Activated CD8-positive, alpha-beta memory T cell treated with anti-CD3 and anti-CD28 coated beads, Interleukin-2, amount 50 U/mL, for 1 hour (primary cell): ENCODE results near the gene U2AF1.
"Not testable (repeated sequence)": the region's sequence is repeated elsewhere in the genome, so short reads cannot be mapped to it uniquely, and the experiment has no call there.

Experiments
- DNase-seq: peaks from one replicate; pipeline ENCODE4 v3.0.0-alpha.2; 2020; ENCODE audit errors: extremely low read depth

U2AF1 gene

GRCh38 chr21:43076643-43077042, 30.7 kb downstream of the U2AF1 start:
- not testable (repeated sequence) for DNase-seq

- DNase-seq: not testable (repeated sequence)
These were observed 31.2 kb downstream of the U2AF1 start for GRCh38 chr21:43076023-43076637.

- DNase-seq: not testable (repeated sequence)
These were observed 32.0 kb downstream of the U2AF1 start, which contains the start of gene CBS for GRCh38 chr21:43075170-43076022. Gene CBS (minus strand): TSS chr21:43075835. CDS start chr21:43072193, 3,642 bp downstream.

- not testable (repeated sequence) for DNase-seq
These were observed 32.8 kb downstream of the U2AF1 start for GRCh38 chr21:43074401-43075169.

- not testable (repeated sequence) for DNase-seq
These were observed 34.6 kb downstream of the U2AF1 start for GRCh38 chr21:43072742-43073141.

GRCh38 chr21:43069682-43070081, 37.7 kb downstream of the U2AF1 start:
- not testable (repeated sequence) for DNase-seq

GRCh38 chr21:43068065-43068464, 39.3 kb downstream of the U2AF1 start:
- DNase-seq: not testable (repeated sequence)

- DNase-seq: not testable (repeated sequence)
These were observed 40.7 kb downstream of the U2AF1 start for GRCh38 chr21:43066690-43067089.

GRCh38 chr21:43065991-43066390, 41.4 kb downstream of the U2AF1 start:
- DNase-seq: not testable (repeated sequence)

- DNase-seq: not testable (repeated sequence)
These were observed 43.0 kb downstream of the U2AF1 start for GRCh38 chr21:43064265-43064917.

GRCh38 chr21:43062955-43063664, 44.3 kb downstream of the U2AF1 start:
- not testable (repeated sequence) for DNase-seq

GRCh38 chr21:43053112-43053511, 54.3 kb downstream of the U2AF1 start:
- DNase-seq: not testable (repeated sequence)

- not testable (repeated sequence) for DNase-seq
These were observed 61.2 kb downstream of the U2AF1 start for GRCh38 chr21:43045876-43046821.

- not testable (repeated sequence) for DNase-seq
These were observed 62.0 kb downstream of the U2AF1 start for GRCh38 chr21:43045165-43045875.

- not testable (repeated sequence) for DNase-seq
These were observed 62.8 kb downstream of the U2AF1 start for GRCh38 chr21:43044547-43044946.

GRCh38 chr21:43043291-43043690, 64.1 kb downstream of the U2AF1 start:
- not testable (repeated sequence) for DNase-seq
